Measurements from ENCODE around the gene RILPL1.
A peak's percentile ranks its signal among the peaks of the same experiment; 100 is the strongest.
"Not testable (repeated sequence)": the region's sequence is repeated elsewhere in the genome, so short reads cannot be mapped to it uniquely, and the experiment has no call there.

Gene RILPL1

GRCh38 chr12:123494124-123494851 is 39.2 kb downstream of the RILPL1 start:
- DNase-seq (ENCODE audit: low spot score), result no peak

- DNase-seq (ENCODE audit: low spot score), result not testable (repeated sequence)
These were observed 41.0 kb downstream of the RILPL1 start for GRCh38 chr12:123492339-123493039.

- no peak for DNase-seq (ENCODE audit: low spot score)
These were observed 42.0 kb downstream of the RILPL1 start for GRCh38 chr12:123491481-123491880.

- DNase-seq (ENCODE audit: low spot score), result no peak
These were observed 42.5 kb downstream of the RILPL1 start for GRCh38 chr12:123491056-123491455.

- no peak for DNase-seq (ENCODE audit: low spot score)
These were observed 43.4 kb downstream of the RILPL1 start for GRCh38 chr12:123490089-123490488.

GRCh38 chr12:123489580-123489979 is 43.9 kb downstream of the RILPL1 start:
- no peak for DNase-seq (ENCODE audit: low spot score)

- no peak for DNase-seq (ENCODE audit: low spot score)
These were observed 44.8 kb downstream of the RILPL1 start for GRCh38 chr12:123488539-123489230.

- no peak for DNase-seq (ENCODE audit: low spot score)
These were observed 46.1 kb downstream of the RILPL1 start for GRCh38 chr12:123487428-123487827.

GRCh38 chr12:123485756-123486155 is 47.8 kb downstream of the RILPL1 start:
- DNase-seq (ENCODE audit: low spot score), result no peak

- DNase-seq (ENCODE audit: low spot score), result no peak
These were observed 49.8 kb downstream of the RILPL1 start for GRCh38 chr12:123483602-123484248.

- DNase-seq (ENCODE audit: low spot score), result no peak
These were observed 50.6 kb downstream of the RILPL1 start for GRCh38 chr12:123482876-123483275.

- not testable (repeated sequence) for DNase-seq (ENCODE audit: low spot score)
These were observed 52.3 kb downstream of the RILPL1 start for GRCh38 chr12:123481251-123481650.

GRCh38 chr12:123479442-123480180 is 53.9 kb downstream of the RILPL1 start:
- DNase-seq (ENCODE audit: low spot score), result peak; percentile 86

GRCh38 chr12:123478762-123479161 is 54.8 kb downstream of the RILPL1 start:
- DNase-seq (ENCODE audit: low spot score), result peak; percentile 71

GRCh38 chr12:123478069-123478468 is 55.5 kb downstream of the RILPL1 start:
- no peak for DNase-seq (ENCODE audit: low spot score)

GRCh38 chr12:123475246-123475703 is 58.2 kb downstream of the RILPL1 start:
- DNase-seq (ENCODE audit: low spot score), result no peak

- DNase-seq (ENCODE audit: low spot score), result no peak
These were observed 58.9 kb downstream of the RILPL1 start for GRCh38 chr12:123474485-123475245.

GRCh38 chr12:123472438-123472849 is 61.1 kb downstream of the RILPL1 start:
- no peak for DNase-seq (ENCODE audit: low spot score)

GRCh38 chr12:123471374-123472068 is 62.0 kb downstream of the RILPL1 start:
- no peak for DNase-seq (ENCODE audit: low spot score)

GRCh38 chr12:123469978-123470377 is 63.5 kb downstream of the RILPL1 start:
- no peak for DNase-seq (ENCODE audit: low spot score)
